Measurements from ENCODE around the gene MSS51. TPM values are rescaled to one million over a fixed set of nuclear protein-coding genes. Genes with fewer than 3 reads are reported as not detected.
"Not testable (repeated sequence)": the region's sequence is repeated elsewhere in the genome, so short reads cannot be mapped to it uniquely, and the experiment has no call there.

Gene MSS51
- total RNA-seq, 1 donor from 2014 or later = 2.8 TPM

DNA sequence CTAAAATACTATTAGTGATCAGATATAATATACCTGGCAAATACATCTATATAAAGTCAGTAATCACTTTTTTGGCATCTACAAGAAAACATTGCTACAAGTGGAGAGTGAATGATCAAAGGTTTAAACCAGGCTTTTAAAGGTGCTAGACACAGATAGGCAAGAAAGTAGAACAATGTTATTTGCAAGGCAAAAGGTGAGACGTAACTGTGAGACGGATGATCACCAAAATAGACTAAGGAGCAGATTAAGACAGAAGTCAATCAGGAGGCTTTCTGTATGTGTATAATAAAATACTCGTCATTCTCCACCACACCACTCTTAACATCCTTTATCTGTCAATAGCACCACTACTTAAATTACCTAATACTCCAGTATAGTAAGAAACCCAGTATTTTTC lies 27.8 kb downstream of the MSS51 start:
- no peak for DNase-seq (ENCODE audit: extremely low spot score, unreplicated experiment)
- no peaks in the 10 kb centered on the region for H3K27me3 Mint-ChIP-seq (ENCODE audit: unreplicated experiment)

DNA sequence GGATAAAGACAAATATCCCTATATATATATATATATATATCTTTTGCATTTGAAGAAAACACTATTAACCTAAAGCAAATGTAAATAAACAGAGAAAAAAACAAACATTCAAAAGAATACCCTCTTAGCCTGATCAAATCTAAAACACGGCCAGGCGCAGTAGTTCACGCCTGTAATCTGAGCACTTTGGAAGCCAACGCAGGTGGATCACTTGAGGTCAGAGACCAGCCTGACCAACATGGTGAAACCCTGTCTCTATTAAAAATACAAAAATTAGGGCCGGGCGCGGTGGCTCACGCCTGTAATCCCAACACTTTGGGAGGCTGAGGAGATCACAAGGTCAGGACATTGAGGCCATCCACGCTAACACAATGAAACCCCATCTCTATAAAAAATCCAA lies 28.7 kb downstream of the MSS51 start:
- no peak overlapping the region for H3K4me3 Mint-ChIP-seq (ENCODE audit: unreplicated experiment)

More for the DNA sequence above, 27.8 kb downstream of the MSS51 start:
- peaks cover 12% of the 10 kb centered on the region for H3K36me3 Mint-ChIP-seq (ENCODE audit: unreplicated experiment)
- no peak overlapping the region for H3K4me3 Mint-ChIP-seq (ENCODE audit: unreplicated experiment)
- no peak for TF ChIP-seq CTCF (IDR thresholded peaks at IDR 0.05)
- peaks cover 8% of the 10 kb centered on the region for H3K4me1 Mint-ChIP-seq (ENCODE audit: unreplicated experiment)
- no peaks in the 10 kb centered on the region for H3K9me3 Mint-ChIP-seq (ENCODE audit: unreplicated experiment)
- no peak overlapping the region for H3K27ac Mint-ChIP-seq (ENCODE audit: unreplicated experiment)

GRCh38 chr10:73401636-73402035 lies 31.7 kb downstream of the MSS51 start:
- no peak for DNase-seq (ENCODE audit: extremely low spot score, unreplicated experiment)
- no peaks in the 10 kb centered on the region for H3K4me1 Mint-ChIP-seq (ENCODE audit: unreplicated experiment)
- no peaks in the 10 kb centered on the region for H3K27me3 Mint-ChIP-seq (ENCODE audit: unreplicated experiment)
- no peak for TF ChIP-seq CTCF (IDR thresholded peaks at IDR 0.05)
- H3K4me3 Mint-ChIP-seq (ENCODE audit: unreplicated experiment) = no peak overlapping the region
- H3K9me3 Mint-ChIP-seq (ENCODE audit: unreplicated experiment) = no peaks in the 10 kb centered on the region
- peaks cover 18% of the 10 kb centered on the region for H3K36me3 Mint-ChIP-seq (ENCODE audit: unreplicated experiment)
- no peak overlapping the region for H3K27ac Mint-ChIP-seq (ENCODE audit: unreplicated experiment)

More for the DNA sequence above, 28.7 kb downstream of the MSS51 start:
- H3K9me3 Mint-ChIP-seq (ENCODE audit: unreplicated experiment) = no peaks in the 10 kb centered on the region
- no peak for DNase-seq (ENCODE audit: extremely low spot score, unreplicated experiment)
- TF ChIP-seq CTCF (IDR thresholded peaks at IDR 0.05) = no peak
- H3K27me3 Mint-ChIP-seq (ENCODE audit: unreplicated experiment) = no peaks in the 10 kb centered on the region
- H3K36me3 Mint-ChIP-seq (ENCODE audit: unreplicated experiment) = peaks cover 8% of the 10 kb centered on the region
- H3K4me1 Mint-ChIP-seq (ENCODE audit: unreplicated experiment) = peaks cover 7% of the 10 kb centered on the region
- no peak overlapping the region for H3K27ac Mint-ChIP-seq (ENCODE audit: unreplicated experiment)

DNA sequence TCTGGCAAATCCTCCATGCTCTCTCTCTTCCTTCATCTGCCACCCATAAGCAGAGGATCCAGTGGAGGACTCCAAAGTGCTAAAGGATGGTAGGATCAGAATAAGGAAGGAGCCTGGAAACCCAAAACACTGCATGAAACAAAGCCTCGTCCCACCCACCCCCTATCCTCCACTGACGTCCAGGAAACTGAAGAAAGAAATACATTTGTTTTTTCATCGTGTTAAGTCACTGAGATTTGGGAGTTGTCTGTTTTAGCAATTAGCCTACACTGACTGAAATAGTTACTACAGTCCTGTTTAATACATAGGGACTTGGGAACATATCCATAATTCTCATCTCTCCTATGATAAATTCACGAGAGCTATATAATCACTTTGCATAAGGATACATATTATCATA lies 34.3 kb downstream of the MSS51 start:
- H3K27me3 Mint-ChIP-seq (ENCODE audit: unreplicated experiment) = no peaks in the 10 kb centered on the region
- peaks cover 28% of the 10 kb centered on the region for H3K36me3 Mint-ChIP-seq (ENCODE audit: unreplicated experiment)
- no peaks in the 10 kb centered on the region for H3K4me1 Mint-ChIP-seq (ENCODE audit: unreplicated experiment)
- no peak overlapping the region for H3K27ac Mint-ChIP-seq (ENCODE audit: unreplicated experiment)
- no peak for DNase-seq (ENCODE audit: extremely low spot score, unreplicated experiment)
- TF ChIP-seq CTCF (IDR thresholded peaks at IDR 0.05) = no peak
- H3K4me3 Mint-ChIP-seq (ENCODE audit: unreplicated experiment) = no peak overlapping the region
- no peaks in the 10 kb centered on the region for H3K9me3 Mint-ChIP-seq (ENCODE audit: unreplicated experiment)

DNA sequence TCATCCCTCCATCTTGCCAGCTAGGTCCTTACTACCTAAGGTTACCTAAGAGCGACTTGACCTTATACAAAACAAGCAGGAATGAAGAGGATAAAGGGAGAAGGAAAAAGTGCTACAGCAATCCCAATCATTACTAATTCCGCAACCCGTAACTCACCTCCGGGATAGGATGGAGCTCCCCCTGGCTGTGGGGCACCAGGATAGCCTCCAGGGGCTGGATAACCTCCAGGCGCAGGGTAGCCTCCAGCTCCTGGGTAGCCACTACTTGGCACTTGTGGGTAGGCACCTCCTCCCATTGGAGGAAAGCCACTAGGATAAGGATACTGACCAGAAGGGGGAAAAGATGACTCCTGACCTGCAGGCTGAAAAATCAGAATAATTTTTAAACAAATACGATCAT lies 35.3 kb downstream of the MSS51 start:
- no peaks in the 10 kb centered on the region for H3K4me1 Mint-ChIP-seq (ENCODE audit: unreplicated experiment)
- H3K36me3 Mint-ChIP-seq (ENCODE audit: unreplicated experiment) = peaks cover 32% of the 10 kb centered on the region
- H3K27me3 Mint-ChIP-seq (ENCODE audit: unreplicated experiment) = no peaks in the 10 kb centered on the region
- no peak for DNase-seq (ENCODE audit: extremely low spot score, unreplicated experiment)
- H3K27ac Mint-ChIP-seq (ENCODE audit: unreplicated experiment) = no peak overlapping the region
- no peak overlapping the region for H3K4me3 Mint-ChIP-seq (ENCODE audit: unreplicated experiment)
- TF ChIP-seq CTCF (IDR thresholded peaks at IDR 0.05) = peak; percentile 16
- no peaks in the 10 kb centered on the region for H3K9me3 Mint-ChIP-seq (ENCODE audit: unreplicated experiment)

GRCh38 chr10:73394325-73394724 lies 39.0 kb downstream of the MSS51 start:
- H3K4me3 Mint-ChIP-seq (ENCODE audit: unreplicated experiment); H3K27me3 Mint-ChIP-seq (ENCODE audit: unreplicated experiment); H3K27ac Mint-ChIP-seq (ENCODE audit: unreplicated experiment); DNase-seq (ENCODE audit: extremely low spot score, unreplicated experiment); H3K9me3 Mint-ChIP-seq (ENCODE audit: unreplicated experiment); H3K4me1 Mint-ChIP-seq (ENCODE audit: unreplicated experiment): not testable (repeated sequence)
- H3K36me3 Mint-ChIP-seq (ENCODE audit: unreplicated experiment) = peaks cover 49% of the 10 kb centered on the region
